SKM-1 (cell line): Measurements from ENCODE around the gene SF3A2.

Source experiments
- DNase-seq: peaks from one replicate; lab custom pipeline; 2025; ENCODE audit not compliant: unreplicated experiment; lab: John Stamatoyannopoulos, UW

The SF3A2 gene

GRCh38 chr19:2252055-2252796, 15.6 kb downstream of the SF3A2 start:
- no peak for DNase-seq

- DNase-seq, result no peak
These were observed 16.1 kb downstream of the SF3A2 start for GRCh38 chr19:2252797-2253105.

GRCh38 chr19:2253106-2254063, 16.8 kb downstream of the SF3A2 start:
- DNase-seq, result no peak

GRCh38 chr19:2254064-2254872, 17.6 kb downstream of the SF3A2 start:
- DNase-seq, result no peak

- DNase-seq, result no peak
These were observed 18.7 kb downstream of the SF3A2 start for GRCh38 chr19:2255112-2255845.

- no peak for DNase-seq
These were observed 19.5 kb downstream of the SF3A2 start, which contains the start of gene JSRP1 for GRCh38 chr19:2255982-2256685. Gene JSRP1, minus strand, starts transcription at chr19:2256417. Its CDS starts 1,103 bp downstream, at chr19:2255314.

GRCh38 chr19:2259336-2259735, 22.7 kb downstream of the SF3A2 start:
- DNase-seq, result no peak

- no peak for DNase-seq
These were observed 23.7 kb downstream of the SF3A2 start for GRCh38 chr19:2260341-2260805.

GRCh38 chr19:2261438-2262172, 25.0 kb downstream of the SF3A2 start:
- no peak for DNase-seq

GRCh38 chr19:2266183-2266993, 29.8 kb downstream of the SF3A2 start:
- peak; percentile 81 for DNase-seq

- DNase-seq, result no peak
These were observed 31.8 kb downstream of the SF3A2 start for GRCh38 chr19:2268480-2268830.

- DNase-seq, result no peak
These were observed 32.2 kb downstream of the SF3A2 start for GRCh38 chr19:2268861-2269243.

GRCh38 chr19:2269244-2270156, 32.9 kb downstream of the SF3A2 start:
- peak; percentile 91 for DNase-seq

- DNase-seq, result no peak
These were observed 33.5 kb downstream of the SF3A2 start for GRCh38 chr19:2270157-2270422.

GRCh38 chr19:2270423-2271233, 34.0 kb downstream of the SF3A2 start:
- peak; percentile 98 for DNase-seq

GRCh38 chr19:2271234-2272103, 34.8 kb downstream of the SF3A2 start:
- no peak for DNase-seq
